GM12875 (cell line): ENCODE measurements around the gene CYTH3.

ENCODE experiments used
- H3K4me3 ChIP-seq: one replicate; pipeline ENCODE4 v1.5.1; 2011; ENCODE audit warnings: low read depth, low read length, control low read depth
- CTCF ChIP-seq: IDR thresholded peaks from 2 replicates; pipeline ENCODE4 v1.5.1; 2011; ENCODE audit warnings: low read depth, mild to moderate bottlenecking, control low read depth, inconsistent platforms, low read length, moderate library complexity, borderline replicate concordance; ENCODE audit not compliant: insufficient read depth

The CYTH3 gene

DNA sequence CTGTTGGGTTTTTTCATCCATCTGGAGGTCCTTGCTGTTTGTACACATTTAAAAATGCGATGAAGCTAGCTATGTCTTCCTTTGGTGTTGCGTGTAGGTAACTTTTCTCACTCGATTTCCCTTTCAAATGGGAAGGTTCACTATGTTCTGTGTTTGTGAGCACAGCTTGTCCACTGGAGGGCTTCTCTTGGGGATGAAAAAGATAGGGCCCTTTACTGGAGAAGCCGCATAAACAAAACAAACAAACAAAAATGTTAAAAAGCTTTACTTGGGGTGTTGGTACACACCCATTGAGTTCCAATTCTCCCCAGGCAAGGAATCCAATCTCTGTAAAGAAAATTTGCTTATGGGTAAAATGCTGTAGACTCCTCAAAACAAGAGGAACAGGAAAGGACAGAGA lies 23.4 kb downstream of the CYTH3 start:
- TF ChIP-seq CTCF: no peak

DNA sequence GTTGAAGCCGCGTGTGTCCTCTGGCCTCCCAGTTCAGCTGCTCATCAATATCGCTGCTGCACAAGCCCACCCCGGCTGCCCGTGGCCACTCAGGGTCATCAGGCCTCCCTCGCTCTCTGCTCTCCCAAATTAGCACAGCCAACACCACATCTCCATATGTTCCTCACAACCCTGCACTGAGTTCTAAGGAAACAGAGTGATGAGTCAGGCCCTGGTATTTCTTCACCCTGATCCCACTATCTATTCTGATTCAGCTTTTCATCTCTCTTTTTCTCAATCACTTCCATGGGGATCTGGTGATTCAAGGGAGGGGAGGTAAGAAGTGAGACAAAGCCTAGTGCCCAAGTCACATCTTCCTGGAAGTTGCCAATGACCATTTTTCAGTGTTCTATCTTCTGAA lies 23.8 kb downstream of the CYTH3 start:
- no peak overlapping the region for H3K4me3 ChIP-seq
- no peak for TF ChIP-seq CTCF

More for the DNA sequence above, 23.4 kb downstream of the CYTH3 start:
- no peak overlapping the region for H3K4me3 ChIP-seq

DNA sequence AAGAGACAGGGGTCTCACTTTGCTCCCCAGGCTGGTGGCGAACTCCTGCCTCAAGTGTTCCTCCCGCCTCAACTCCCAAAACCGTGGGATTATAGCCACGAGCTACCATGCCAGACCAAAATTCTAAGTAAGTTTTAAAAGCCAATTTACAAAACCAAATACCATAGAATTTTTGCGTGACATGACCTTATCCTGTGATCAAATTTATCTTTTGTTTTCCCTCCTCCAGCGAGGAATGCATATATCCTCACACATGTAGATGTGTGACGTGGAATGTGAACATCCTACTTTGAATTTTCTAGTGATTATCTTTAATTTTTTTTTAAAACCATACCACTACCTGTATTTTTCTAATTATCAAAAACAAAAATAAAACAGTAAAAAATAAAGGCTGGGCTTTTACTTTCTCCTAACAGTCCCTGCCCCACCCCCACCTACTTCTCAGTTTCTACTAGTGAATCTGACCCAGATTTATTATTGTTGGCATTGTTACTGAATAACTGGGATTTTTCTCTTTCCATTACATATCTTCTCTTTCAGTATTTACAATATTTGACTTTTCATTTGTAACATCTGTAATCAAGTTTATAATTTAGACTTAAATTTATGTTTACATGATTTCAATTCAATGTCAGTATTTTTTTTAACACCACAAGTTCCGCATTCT lies 26.0 kb downstream of the CYTH3 start:
- no peak for TF ChIP-seq CTCF
- no peak overlapping the region for H3K4me3 ChIP-seq

GRCh38 chr7:6244021-6244420 lies 28.4 kb downstream of the CYTH3 start:
- H3K4me3 ChIP-seq: no peak overlapping the region
- TF ChIP-seq CTCF: no peak

GRCh38 chr7:6243168-6243567 lies 29.3 kb downstream of the CYTH3 start:
- TF ChIP-seq CTCF: no peak
- no peak overlapping the region for H3K4me3 ChIP-seq

DNA sequence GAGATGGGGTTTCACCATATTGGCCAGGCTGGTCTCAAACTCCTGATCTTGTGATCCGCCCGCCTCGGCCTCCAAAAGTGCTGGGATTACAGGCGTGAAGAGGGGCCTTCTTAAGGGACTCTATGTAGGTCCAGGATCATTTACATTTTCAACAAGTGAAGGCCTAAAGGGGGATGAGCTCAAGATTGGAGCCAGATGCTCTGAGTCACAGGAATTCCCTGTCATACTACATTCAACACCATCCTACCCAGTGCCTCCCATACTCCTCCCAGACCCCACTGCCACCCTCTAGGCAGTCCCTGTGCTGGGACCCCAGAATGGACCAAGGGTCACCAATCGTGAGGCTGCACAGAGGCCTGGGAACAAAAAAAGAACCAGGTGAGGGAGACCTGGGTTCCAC lies 29.9 kb downstream of the CYTH3 start:
- TF ChIP-seq CTCF: no peak
- H3K4me3 ChIP-seq: no peak overlapping the region

GRCh38 chr7:6241607-6241973 lies 30.8 kb downstream of the CYTH3 start:
- no peak for TF ChIP-seq CTCF
- no peak overlapping the region for H3K4me3 ChIP-seq
